Measurements from ENCODE around the gene PPEF2.
"Not testable (repeated sequence)": the region's sequence is repeated elsewhere in the genome, so short reads cannot be mapped to it uniquely, and the experiment has no call there.

PPEF2 gene

DNA sequence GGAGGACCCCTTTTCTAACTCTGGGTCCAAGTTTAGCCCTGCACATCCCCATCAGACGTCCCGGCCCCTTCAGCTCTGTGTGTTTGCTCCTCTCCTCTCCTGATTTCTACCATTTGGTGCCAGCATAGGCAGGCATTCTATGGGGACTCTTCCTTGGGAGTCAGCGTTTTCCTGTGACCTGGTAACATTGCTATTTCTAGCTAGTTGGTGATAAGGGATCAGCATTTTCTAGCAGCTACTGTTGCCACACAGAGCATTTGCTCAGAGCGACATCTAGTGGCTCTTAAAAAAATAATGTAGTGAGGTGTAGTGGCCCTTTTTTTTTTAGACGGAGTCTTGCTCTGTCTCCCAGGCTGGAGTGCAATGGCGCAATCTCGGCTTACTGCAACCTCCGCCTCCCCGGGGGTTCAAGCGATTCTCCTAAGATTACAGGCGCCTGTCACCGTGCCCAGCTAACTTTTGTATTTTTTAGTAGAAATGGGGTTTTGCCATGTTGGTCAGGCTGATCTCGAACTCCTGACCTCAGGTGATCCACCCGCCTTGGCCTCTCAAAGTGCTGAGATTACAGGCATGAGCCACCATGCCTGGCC lies 54.0 kb downstream of the PPEF2 start:
- H3K4me2 ChIP-seq (ENCODE audit: low read depth, low read length): peak overlapping the region; percentile 21; the same call in 1 of the 2 replicates
- H3K9me2 ChIP-seq (replicated peaks; ENCODE audit: insufficient read depth, low read length); H3K9me3 ChIP-seq (replicated peaks; ENCODE audit: insufficient read depth, low read length); H3F3A ChIP-seq (ENCODE audit: insufficient read depth, low read length); H3K27ac ChIP-seq (ENCODE audit: low read length); H4K20me1 ChIP-seq (ENCODE audit: insufficient read depth, low read length); H3K9ac ChIP-seq (ENCODE audit: low read length); H3K79me2 ChIP-seq (ENCODE audit: low read length); H3K4me3 ChIP-seq (ENCODE audit: low read length); H3K27me3 ChIP-seq (replicated peaks; ENCODE audit: insufficient read depth, low read length); H3K36me3 ChIP-seq (replicated peaks; ENCODE audit: insufficient read depth, low read length): not testable (repeated sequence)
- H3K4me1 ChIP-seq (ENCODE audit: low read length): peaks cover 22% of the 10 kb centered on the region
- DNase-seq: peak; percentile 77
- TF ChIP-seq, protein P1, sequence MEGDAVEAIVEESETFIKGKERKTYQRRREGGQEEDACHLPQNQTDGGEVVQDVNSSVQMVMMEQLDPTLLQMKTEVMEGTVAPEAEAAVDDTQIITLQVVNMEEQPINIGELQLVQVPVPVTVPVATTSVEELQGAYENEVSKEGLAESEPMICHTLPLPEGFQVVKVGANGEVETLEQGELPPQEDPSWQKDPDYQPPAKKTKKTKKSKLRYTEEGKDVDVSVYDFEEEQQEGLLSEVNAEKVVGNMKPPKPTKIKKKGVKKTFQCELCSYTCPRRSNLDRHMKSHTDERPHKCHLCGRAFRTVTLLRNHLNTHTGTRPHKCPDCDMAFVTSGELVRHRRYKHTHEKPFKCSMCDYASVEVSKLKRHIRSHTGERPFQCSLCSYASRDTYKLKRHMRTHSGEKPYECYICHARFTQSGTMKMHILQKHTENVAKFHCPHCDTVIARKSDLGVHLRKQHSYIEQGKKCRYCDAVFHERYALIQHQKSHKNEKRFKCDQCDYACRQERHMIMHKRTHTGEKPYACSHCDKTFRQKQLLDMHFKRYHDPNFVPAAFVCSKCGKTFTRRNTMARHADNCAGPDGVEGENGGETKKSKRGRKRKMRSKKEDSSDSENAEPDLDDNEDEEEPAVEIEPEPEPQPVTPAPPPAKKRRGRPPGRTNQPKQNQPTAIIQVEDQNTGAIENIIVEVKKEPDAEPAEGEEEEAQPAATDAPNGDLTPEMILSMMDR (IDR thresholded peaks at IDR 0.05; ENCODE audit: low read length): peak; percentile 56
- peak overlapping the region; percentile 56 for H2AFZ ChIP-seq (ENCODE audit: low read length)

DNA sequence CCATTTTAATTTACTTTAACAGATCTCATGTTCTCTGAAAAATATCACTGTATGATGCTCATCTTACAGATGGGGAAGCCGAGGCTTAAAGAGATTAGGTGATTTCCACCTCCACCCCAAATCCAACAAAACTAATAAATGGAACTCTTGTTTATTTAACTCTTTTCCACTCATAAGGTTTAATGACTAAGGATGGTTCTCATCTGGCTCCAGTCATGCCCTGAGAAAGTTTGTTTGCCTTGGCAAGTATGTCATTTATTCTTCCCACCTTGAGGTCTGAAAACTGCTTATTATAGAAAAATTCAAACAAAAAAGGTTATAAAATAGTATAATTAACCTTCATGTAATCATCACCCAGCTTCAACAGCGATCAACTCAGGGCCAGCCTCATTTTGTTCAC lies 56.3 kb downstream of the PPEF2 start:
- no peaks in the 10 kb centered on the region for H3K9me2 ChIP-seq (replicated peaks; ENCODE audit: insufficient read depth, low read length)
- peak overlapping the region; percentile 30; the same call in 1 of the 2 replicates for H2AFZ ChIP-seq (ENCODE audit: low read length)
- DNase-seq: no peak
- no peaks in the 10 kb centered on the region for H4K20me1 ChIP-seq (ENCODE audit: insufficient read depth, low read length)
- no peak overlapping the region for H3K4me3 ChIP-seq (ENCODE audit: low read length)
- no peaks in the 10 kb centered on the region for H3K27me3 ChIP-seq (replicated peaks; ENCODE audit: insufficient read depth, low read length)
- H3K36me3 ChIP-seq (replicated peaks; ENCODE audit: insufficient read depth, low read length): no peaks in the 10 kb centered on the region
- H3F3A ChIP-seq (ENCODE audit: insufficient read depth, low read length): peaks cover 3% of the 10 kb centered on the region; the same call in 1 of the 2 replicates
- H3K27ac ChIP-seq (ENCODE audit: low read length): no peak overlapping the region
- peaks cover 36% of the 10 kb centered on the region for H3K4me1 ChIP-seq (ENCODE audit: low read length)
- no peak overlapping the region for H3K4me2 ChIP-seq (ENCODE audit: low read depth, low read length)
- TF ChIP-seq, protein P1 (IDR thresholded peaks at IDR 0.05; ENCODE audit: low read length): no peak
- TF ChIP-seq EZH2phosphoT487 (IDR thresholded peaks at IDR 0.05; ENCODE audit: low read length): no peak
- H3K9me3 ChIP-seq (replicated peaks; ENCODE audit: insufficient read depth, low read length): no peaks in the 10 kb centered on the region
- no peaks in the 10 kb centered on the region for H3K79me2 ChIP-seq (ENCODE audit: low read length)
- no peak overlapping the region for H3K9ac ChIP-seq (ENCODE audit: low read length)

DNA sequence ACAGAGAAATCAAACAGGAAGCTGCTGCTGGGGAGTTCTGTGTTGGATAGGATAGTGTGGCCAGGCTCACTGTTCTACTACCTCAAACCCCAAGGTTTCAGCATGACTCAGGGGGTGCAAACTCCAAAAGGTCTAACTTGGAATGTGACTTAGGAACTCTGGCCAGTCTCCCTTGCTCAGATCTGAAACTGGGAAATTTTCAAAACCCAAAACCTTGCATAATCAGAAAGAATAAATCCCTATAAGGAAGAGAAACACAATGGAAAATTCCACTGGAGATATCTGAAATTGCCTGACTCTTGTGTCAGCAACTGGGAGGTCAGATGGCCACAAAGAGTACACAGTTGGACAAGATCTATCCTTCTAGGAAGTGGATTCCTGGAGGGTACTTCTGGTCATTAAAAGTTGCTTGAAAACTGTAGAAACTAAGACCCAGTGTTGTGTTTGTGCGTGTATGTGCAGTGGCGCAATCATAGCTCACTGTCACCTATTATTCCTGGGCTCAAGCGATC lies 58.0 kb downstream of the PPEF2 start:
- no peak overlapping the region for H3K9ac ChIP-seq (ENCODE audit: low read length)
- no peaks in the 10 kb centered on the region for H3K36me3 ChIP-seq (replicated peaks; ENCODE audit: insufficient read depth, low read length)
- peaks cover 3% of the 10 kb centered on the region; the same call in 1 of the 2 replicates for H3F3A ChIP-seq (ENCODE audit: insufficient read depth, low read length)
- no peaks in the 10 kb centered on the region for H3K79me2 ChIP-seq (ENCODE audit: low read length)
- no peak overlapping the region for H3K4me2 ChIP-seq (ENCODE audit: low read depth, low read length)
- no peak overlapping the region for H3K27ac ChIP-seq (ENCODE audit: low read length)
- DNase-seq: no peak
- H3K9me3 ChIP-seq (replicated peaks; ENCODE audit: insufficient read depth, low read length): no peaks in the 10 kb centered on the region
- no peaks in the 10 kb centered on the region for H4K20me1 ChIP-seq (ENCODE audit: insufficient read depth, low read length)
- TF ChIP-seq, protein P1 (IDR thresholded peaks at IDR 0.05; ENCODE audit: low read length): no peak
- TF ChIP-seq EZH2 (optimal IDR thresholded peaks at IDR 0.05; ENCODE audit: low read depth, low read length): no peak
- no peak for TF ChIP-seq EZH2phosphoT487 (IDR thresholded peaks at IDR 0.05; ENCODE audit: low read length)
- H3K4me3 ChIP-seq (ENCODE audit: low read length): no peak overlapping the region
- H3K27me3 ChIP-seq (replicated peaks; ENCODE audit: insufficient read depth, low read length): no peaks in the 10 kb centered on the region
- no peaks in the 10 kb centered on the region for H3K9me2 ChIP-seq (replicated peaks; ENCODE audit: insufficient read depth, low read length)
- H2AFZ ChIP-seq (ENCODE audit: low read length): no peak overlapping the region
- H3K4me1 ChIP-seq (ENCODE audit: low read length): peaks cover 36% of the 10 kb centered on the region
